Adrenal gland (tissue), 12 donors: Measurements from ENCODE around the gene GNAT1. TPM values are rescaled to one million over a fixed set of nuclear protein-coding genes. Genes with fewer than 3 reads are reported as not detected.

ENCODE experiments used
- DNase-seq, 7 donors: peaks; one replicate each; pipeline ENCODE4 v3.0.0-alpha.2; 2019 to 2020
- H3K27ac ChIP-seq, 5 donors: fragments of 200-600 bp; sonication (generic) in 4 of 5; 1 replicate in 3 of 5; 2 replicates in 2 of 5; pipeline versions ENCODE4 v1.5.1 to v1.8.0; 2016 to 2020; ENCODE audit warnings: mild to moderate bottlenecking in 1 of 5
- H3K27me3 ChIP-seq: fragments of 200-600 bp; 2 replicates; pipeline ENCODE4 v1.8.0; 2021
- H3K36me3 ChIP-seq, 2 donors: fragments of 200-600 bp; replicated peaks in 1 of 2; 1 replicate in 1 of 2; 2 replicates in 1 of 2; pipeline versions ENCODE4 v1.5.1 to v1.8.0; 2018 to 2022
- H3K4me1 ChIP-seq, 2 donors: fragments of 200-600 bp; replicated peaks in 1 of 2; 1 replicate in 1 of 2; 2 replicates in 1 of 2; pipeline versions ENCODE4 v1.5.1 to v1.8.0; 2018 to 2021
- H3K4me3 ChIP-seq, 4 donors: fragments of 200-600 bp; sonication (generic) in 3 of 4; one replicate each; pipeline ENCODE4 v1.5.1; 2016 to 2018
- H3K9me3 ChIP-seq, 3 donors: fragments of 200-600 bp; sonication (generic) in 1 of 3; replicated peaks in 1 of 3; 1 replicate in 2 of 3; 2 replicates in 1 of 3; pipeline versions ENCODE4 v1.5.1 to v1.8.0; 2016 to 2021
- CTCF ChIP-seq, 6 experiments: fragments of 450-650 bp in 4 of 6; fragments of 200-600 bp in 2 of 6; sonication (generic) in 1 of 6; IDR thresholded peaks; 1 replicate in 5 of 6; 2 replicates in 1 of 6; pipeline versions ENCODE4 v1.5.1 to v1.8.0; 2016 to 2021; ENCODE audit warnings: antibody characterized with exemption in 6 of 6, mild to moderate bottlenecking in 2 of 6, moderate library complexity in 1 of 6
- POLR2A ChIP-seq, 2 donors: fragments of 450-650 bp; IDR thresholded peaks; one replicate each; pipeline ENCODE4 v1.6.1; 2017; ENCODE audit warnings: antibody characterized with exemption in 2 of 2, mild to moderate bottlenecking in 2 of 2, moderate library complexity in 1 of 2
- WGBS, 4 donors: extraction: QIAGEN DNeasy Blood & Tissue Kit in 2 of 4; methylation state at CpG; one replicate each; pipeline versions ENCODE4 v1.1.5 to v1.1.7; 2013 to 2017; 5-methylcytosine and 5-hydroxymethylcytosine counted together
- intact Hi-C, 2 donors: fragments of 100-400 bp; cut with DNase I; formaldehyde crosslinking; loops; one replicate each; pipeline versions ENCODE4 v1.14.1 to v1.15.0; 2022 to 2023
- microRNA counts, 2 donors: library from miRNA; unstranded; fragments of <30 nt; microRNA quantifications; one replicate each; lab custom pipeline; 2016
- microRNA-seq, 3 donors: library from miRNA; unstranded; fragments of <30 nt; microRNA quantifications; one replicate each; pipeline ENCODE4, GENCODE V29; 2017 to 2020
- polyA plus RNA-seq, 3 donors: library from polyadenylated mRNA; stranded (reverse); fragments of 200-250 nt in 2 of 3; fragments of 350-450 nt in 1 of 3; fragmentation: Illumina TruSeq in 1 of 3; extraction: RNeasy Lipid Tissue Mini Kit (QIAGEN cat#74804) in 1 of 3; gene quantifications; one replicate each; pipeline ENCODE4 v1.2.3, GENCODE V29; 2013 to 2014
- small RNA-seq, 2 donors: library from RNA; depleted of rRNA; stranded (forward); fragments of <200 nt; gene quantifications; one replicate each; pipeline ENCODE3, GENCODE V24; 2016
- total RNA-seq, 9 donors: library from RNA; depleted of rRNA in 4 of 9; stranded (reverse); fragments of >200 nt in 4 of 9; fragments of 120-200 nt in 1 of 9; fragmentation: NEBNext Ultra II Directional in 1 of 9; extraction: Animal tissue kit (Norgen Biotek cat#: 25700) in 1 of 9; gene quantifications; one replicate each; pipeline versions ENCODE4 v1.1.0 to v1.2.4, GENCODE V29; 2013 to 2023
- donor health status: healthy with polysubstance abuse.
- donor health status: Bipolar disorder and iron deficiency.
- donor health status: DM: yes; HTN: yes; CAD: no.
- donor health status: DM: no; HTN: no; CAD: no.
- donor health status: DM: no; HTN: no; CAD: no.
- donor health status: DM: yes; HTN: yes; CAD: no.

The GNAT1 gene
- total and polyA plus RNA-seq, 12 donors = not detected

DNA sequence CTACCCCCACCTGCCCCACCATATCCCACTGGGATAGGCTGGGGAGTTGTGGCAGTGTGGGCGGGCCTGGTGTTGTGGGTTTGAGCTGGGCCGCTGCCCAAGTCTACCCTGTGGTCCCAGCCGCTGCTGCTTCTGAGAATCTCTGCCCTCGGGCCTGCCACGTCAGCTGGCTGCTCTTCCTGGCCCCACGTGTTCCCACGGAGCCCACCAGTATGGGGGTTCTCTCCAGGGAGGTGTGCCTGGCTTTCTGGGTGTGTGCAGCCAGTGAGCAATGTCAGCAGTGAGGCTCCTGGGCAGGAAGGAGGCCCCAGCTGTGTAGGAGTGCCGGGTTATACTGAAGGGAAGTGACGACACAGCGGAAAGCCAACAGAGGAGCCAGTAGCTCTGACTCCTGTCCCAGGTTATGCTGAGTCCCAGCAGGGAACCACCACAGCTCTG lies 55.1 kb downstream of the GNAT1 start:
- H3K36me3 ChIP-seq = peaks cover 0 to 6% of the 10 kb centered on the region in 2 donors
- TF ChIP-seq CTCF (IDR thresholded peaks at IDR 0.05) = peak in 4 of 6 experiments; percentile 5 to 47 (median 11)
- no peak for TF ChIP-seq POLR2A (IDR thresholded peaks at IDR 0.05)
- H3K27ac ChIP-seq = peak overlapping the region in 4 of 5 donors; percentile 54 to 86 (median 72)
- no peaks in the 10 kb centered on the region for H3K9me3 ChIP-seq
- peak in 3 of 7 donors; percentile 51 to 77 (median 53) for DNase-seq
- peak overlapping the region in 1 of 4 donors; percentile 50 for H3K4me3 ChIP-seq
- no peaks in the 10 kb centered on the region for H3K27me3 ChIP-seq
- intact Hi-C loops = loop anchor here (1.0 to 2.0 kb wide), 2 partner anchors 19 to 20 kb away; no protein-coding TSS in a partner anchor
- WGBS, 4 donors = 24 to 29% (median 26%) methylated on average over 3 to 10 of the region's 10 CpGs
- peaks cover 40 to 98% of the 10 kb centered on the region in 2 donors for H3K4me1 ChIP-seq

MicroRNAs encoded within 50 kb of the gene (microRNA counts, 767-probe panel; counts per million panel counts)
- 0 counts per million in 2 donors for microRNA hsa-miR-566 (lab: Ali Mortazavi, UCI)

Small RNA genes lying within 50 kb of the gene (microRNA-seq; reads per million reads assigned to microRNA genes)
- gene MIR566 (0 reads per million in 3 donors), gene MIR5787 (0 reads per million in 3 donors)

Small RNA genes lying within 50 kb of the gene (small RNA-seq; reads per million reads assigned to genes)
- gene MIR566 = 0 reads per million in 2 donors
- 0 reads per million in 2 donors for gene MIR5787

Other genes starting within 250 kb of the GNAT1 start
- 100 to 1,000 TPM in 7 of 9 donors, 10 to 100 TPM in 2; 51.9 to 224 (median 118) TPM for gene RBM5, start 102.7 kb upstream of the GNAT1 start, total RNA-seq
- 100 to 1,000 TPM; 108 to 152 (median 110) TPM for gene RBM5, start 102.7 kb upstream of the GNAT1 start, polyA plus RNA-seq
- gene SEMA3F, start 36.3 kb upstream of the GNAT1 start, total RNA-seq = 10 to 100 TPM in 6 of 9 donors, 1 to 10 TPM in 3; 1.6 to 21.1 (median 13.3) TPM
- gene SEMA3F, start 36.3 kb upstream of the GNAT1 start, polyA plus RNA-seq = 10 to 100 TPM in 2 of 3 donors, 1 to 10 TPM in 1; 7.3 to 16.7 (median 14.5) TPM
- gene SLC38A3, start 13.7 kb downstream of the GNAT1 start, total RNA-seq = 10 to 100 TPM in 1 of 9 donors, under 1 TPM in 6, not detected in 2; 0.07 to 48.8 (median 0.61) TPM
- gene SLC38A3, start 13.7 kb downstream of the GNAT1 start, polyA plus RNA-seq = under 1 TPM; 0.05 to 0.30 (median 0.08) TPM
- 100 to 1,000 TPM; 109 to 275 (median 202) TPM for gene GNAI2, start 44.6 kb downstream of the GNAT1 start, total RNA-seq
- 100 to 1,000 TPM; 133 to 163 (median 157) TPM for gene GNAI2, start 44.6 kb downstream of the GNAT1 start, polyA plus RNA-seq
- 100 to 1,000 TPM in 7 of 9 donors, 10 to 100 TPM in 1, 1 to 10 TPM in 1; 6.0 to 468 (median 217) TPM for gene SEMA3B, start 77.5 kb downstream of the GNAT1 start, total RNA-seq
- gene SEMA3B, start 77.5 kb downstream of the GNAT1 start, polyA plus RNA-seq = 100 to 1,000 TPM; 159 to 496 (median 451) TPM
- under 1 TPM in 4 of 9 donors, not detected in 5; 0.11 to 0.76 (median 0.48) TPM for gene LSMEM2, start 87.5 kb downstream of the GNAT1 start, total RNA-seq
- under 1 TPM; 0.09 to 0.64 (median 0.47) TPM for gene LSMEM2, start 87.5 kb downstream of the GNAT1 start, polyA plus RNA-seq
- 10 to 100 TPM; 31.6 to 96.3 (median 52.8) TPM for gene IFRD2, start 100.8 kb downstream of the GNAT1 start, total RNA-seq
- 100 to 1,000 TPM in 2 of 3 donors, 10 to 100 TPM in 1; 55.9 to 182 (median 144) TPM for gene IFRD2, start 100.8 kb downstream of the GNAT1 start, polyA plus RNA-seq
- 1 to 10 TPM; 1.7 to 5.4 (median 3.5) TPM for gene HYAL3, start 107.8 kb downstream of the GNAT1 start, total RNA-seq
- 1 to 10 TPM; 2.5 to 6.8 (median 3.2) TPM for gene HYAL3, start 107.8 kb downstream of the GNAT1 start, polyA plus RNA-seq
- gene NAA80, start 107.8 kb downstream of the GNAT1 start, total RNA-seq = 10 to 100 TPM in 6 of 9 donors, 1 to 10 TPM in 3; 5.2 to 17.9 (median 10.4) TPM
- gene NAA80, start 107.8 kb downstream of the GNAT1 start, polyA plus RNA-seq = 10 to 100 TPM in 2 of 3 donors, 1 to 10 TPM in 1; 6.0 to 19.8 (median 14.0) TPM
- 10 to 100 TPM in 8 of 9 donors, 1 to 10 TPM in 1; 3.2 to 50.5 (median 35.6) TPM for gene HYAL1, start 112.0 kb downstream of the GNAT1 start, total RNA-seq
- gene HYAL1, start 112.0 kb downstream of the GNAT1 start, polyA plus RNA-seq = 10 to 100 TPM in 2 of 3 donors, 1 to 10 TPM in 1; 9.7 to 50.1 (median 16.5) TPM
- gene HYAL2, start 131.1 kb downstream of the GNAT1 start, total RNA-seq = 100 to 1,000 TPM in 4 of 9 donors, 10 to 100 TPM in 5; 62.9 to 186 (median 96.7) TPM
- 100 to 1,000 TPM in 2 of 3 donors, 10 to 100 TPM in 1; 28.0 to 147 (median 109) TPM for gene HYAL2, start 131.1 kb downstream of the GNAT1 start, polyA plus RNA-seq
- 10 to 100 TPM; 29.0 to 64.3 (median 34.8) TPM for gene TUSC2, start 136.6 kb downstream of the GNAT1 start, total RNA-seq
- gene TUSC2, start 136.6 kb downstream of the GNAT1 start, polyA plus RNA-seq = 10 to 100 TPM; 28.8 to 35.5 (median 31.9) TPM
- gene RASSF1, start 149.2 kb downstream of the GNAT1 start, total RNA-seq = 10 to 100 TPM in 8 of 9 donors, 1 to 10 TPM in 1; 9.8 to 27.4 (median 14.7) TPM
- 10 to 100 TPM in 2 of 3 donors, 1 to 10 TPM in 1; 9.6 to 26.4 (median 23.5) TPM for gene RASSF1, start 149.2 kb downstream of the GNAT1 start, polyA plus RNA-seq
- gene ZMYND10, start 154.1 kb downstream of the GNAT1 start, total RNA-seq = under 1 TPM in 6 of 9 donors, not detected in 3; 0.11 to 0.67 (median 0.40) TPM
- gene ZMYND10, start 154.1 kb downstream of the GNAT1 start, polyA plus RNA-seq = 1 to 10 TPM in 2 of 3 donors, not detected in 1; 1.2 to 1.9 TPM
- 10 to 100 TPM; 16.9 to 36.2 (median 23.0) TPM for gene NPRL2, start 159.2 kb downstream of the GNAT1 start, total RNA-seq
- gene NPRL2, start 159.2 kb downstream of the GNAT1 start, polyA plus RNA-seq = 10 to 100 TPM; 27.5 to 57.9 (median 45.3) TPM
- 10 to 100 TPM; 14.0 to 39.9 (median 29.2) TPM for gene CYB561D2, start 159.3 kb downstream of the GNAT1 start, total RNA-seq
- 10 to 100 TPM; 13.7 to 26.9 (median 16.8) TPM for gene CYB561D2, start 159.3 kb downstream of the GNAT1 start, polyA plus RNA-seq
- 10 to 100 TPM; 48.9 to 88.5 (median 63.6) TPM for gene TMEM115, start 167.9 kb downstream of the GNAT1 start, total RNA-seq
- 10 to 100 TPM; 23.6 to 36.6 (median 34.5) TPM for gene TMEM115, start 167.9 kb downstream of the GNAT1 start, polyA plus RNA-seq